GM19099 (cell line): Measurements from ENCODE around the gene SPEF2.

Experiments
- POLR2A ChIP-seq: IDR thresholded peaks from 3 replicates; pipeline ENCODE4 v1.6.1; 2011; ENCODE audit warnings: low read depth; ENCODE audit not compliant: insufficient read length; ENCODE audit errors: extremely low read depth

The SPEF2 gene

GRCh38 chr5:35640623-35641022, 23.0 kb downstream of the SPEF2 start:
- TF ChIP-seq POLR2A = no peak

GRCh38 chr5:35644543-35644942, 26.9 kb downstream of the SPEF2 start:
- no peak for TF ChIP-seq POLR2A

- TF ChIP-seq POLR2A = no peak
Measured at GRCh38 chr5:35647128-35647527, 29.5 kb downstream of the SPEF2 start.

- no peak for TF ChIP-seq POLR2A
Measured at GRCh38 chr5:35647712-35648111, 30.0 kb downstream of the SPEF2 start.

- no peak for TF ChIP-seq POLR2A
Measured at GRCh38 chr5:35651002-35651756, 33.5 kb downstream of the SPEF2 start.

GRCh38 chr5:35656721-35657120, 39.1 kb downstream of the SPEF2 start:
- TF ChIP-seq POLR2A = no peak

- TF ChIP-seq POLR2A = no peak
Measured at GRCh38 chr5:35657877-35658276, 40.2 kb downstream of the SPEF2 start.

GRCh38 chr5:35659556-35659955, 41.9 kb downstream of the SPEF2 start:
- no peak for TF ChIP-seq POLR2A

- TF ChIP-seq POLR2A = no peak
Measured at GRCh38 chr5:35660451-35660850, 42.8 kb downstream of the SPEF2 start.

- TF ChIP-seq POLR2A = no peak
Measured at GRCh38 chr5:35664584-35664983, 46.9 kb downstream of the SPEF2 start.

GRCh38 chr5:35665096-35665495, 47.4 kb downstream of the SPEF2 start:
- no peak for TF ChIP-seq POLR2A

GRCh38 chr5:35668319-35668718, 50.7 kb downstream of the SPEF2 start:
- TF ChIP-seq POLR2A = no peak

GRCh38 chr5:35668794-35669193, 51.1 kb downstream of the SPEF2 start:
- no peak for TF ChIP-seq POLR2A

- TF ChIP-seq POLR2A = no peak
Measured at GRCh38 chr5:35671541-35672295, 54.1 kb downstream of the SPEF2 start.

- no peak for TF ChIP-seq POLR2A
Measured at GRCh38 chr5:35672995-35673394, 55.3 kb downstream of the SPEF2 start.

GRCh38 chr5:35674049-35674448, 56.4 kb downstream of the SPEF2 start:
- TF ChIP-seq POLR2A = no peak
